ENCODE measurements around the gene MPP2. TPM values are rescaled to one million over a fixed set of nuclear protein-coding genes. Genes with fewer than 3 reads are reported as not detected.

MPP2 gene
- polyA plus RNA-seq, 1 donor from 2014 or later, result 25.5 TPM

DNA sequence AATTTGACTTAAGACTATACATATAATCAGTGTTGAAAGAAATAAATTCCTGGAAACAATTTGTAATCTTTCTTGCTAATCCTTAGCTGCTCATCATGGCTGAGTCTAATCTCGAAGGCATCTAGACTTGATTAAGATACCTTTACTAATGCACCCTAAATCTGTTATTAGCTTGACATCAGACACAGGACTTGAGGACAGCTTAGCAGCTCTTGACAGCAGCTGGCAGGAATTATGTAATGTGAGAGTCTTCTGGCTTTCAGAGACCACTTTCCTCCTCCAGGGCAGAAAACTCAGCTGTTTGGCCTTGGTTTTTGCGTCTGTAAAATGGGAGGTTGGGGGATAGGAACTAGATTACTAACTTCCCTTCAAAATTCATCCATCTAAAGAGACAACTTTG lies 7.1 kb upstream of the MPP2 start:
- no peaks in the 10 kb centered on the region for H4K20me1 ChIP-seq (ENCODE audit: insufficient read depth)
- no peaks in the 10 kb centered on the region for H3K27me3 ChIP-seq (ENCODE audit: insufficient read depth, low read depth, low read length)
- no peak overlapping the region for H3K4me2 ChIP-seq (ENCODE audit: low read length)
- H3K9me2 ChIP-seq (ENCODE audit: insufficient read depth, low read length), result no peaks in the 10 kb centered on the region
- no peak overlapping the region for H3K27ac ChIP-seq (ENCODE audit: low read length)
- no peak overlapping the region for H3K9ac ChIP-seq (ENCODE audit: low read length)
- no peak for TF ChIP-seq SMC3 (conservative IDR thresholded peaks at IDR 0.05; ENCODE audit: poor library complexity)
- TF ChIP-seq RAD21 (conservative IDR thresholded peaks at IDR 0.05), result no peak
- TF ChIP-seq EZH2 (IDR thresholded peaks at IDR 0.05; ENCODE audit: borderline replicate concordance, insufficient read depth, low read length, poor library complexity, severe bottlenecking), result no peak
- no peak for TF ChIP-seq EP300 (conservative IDR thresholded peaks at IDR 0.05; ENCODE audit: poor library complexity, severe bottlenecking)
- TF ChIP-seq REST (IDR thresholded peaks at IDR 0.05; ENCODE audit: borderline replicate concordance), result no peak
- no peaks in the 10 kb centered on the region for H3K36me3 ChIP-seq (ENCODE audit: insufficient read depth, low read length)
- H3K79me2 ChIP-seq (replicated peaks; ENCODE audit: insufficient read depth, low read length), result no peaks in the 10 kb centered on the region
- H2AFZ ChIP-seq (ENCODE audit: low read depth, low read length), result no peak overlapping the region
- H3K9me3 ChIP-seq (ENCODE audit: low read length), result no peaks in the 10 kb centered on the region
- no peaks in the 10 kb centered on the region for H3F3A ChIP-seq (ENCODE audit: insufficient read depth, low read length, poor library complexity, severe bottlenecking)
- no peak overlapping the region for H3K4me3 ChIP-seq (ENCODE audit: low read length)

- no peak overlapping the region for H2AFZ ChIP-seq (ENCODE audit: low read depth, low read length)
- H3K9me3 ChIP-seq (ENCODE audit: low read length), result no peaks in the 10 kb centered on the region
- no peak overlapping the region for H3K27ac ChIP-seq (ENCODE audit: low read length)
- H4K20me1 ChIP-seq (ENCODE audit: insufficient read depth), result no peaks in the 10 kb centered on the region
- no peaks in the 10 kb centered on the region for H3K27me3 ChIP-seq (ENCODE audit: insufficient read depth, low read depth, low read length)
- H3K36me3 ChIP-seq (ENCODE audit: insufficient read depth, low read length), result no peaks in the 10 kb centered on the region
- H3K4me3 ChIP-seq (ENCODE audit: low read length), result no peak overlapping the region
- H3K79me2 ChIP-seq (replicated peaks; ENCODE audit: insufficient read depth, low read length), result no peaks in the 10 kb centered on the region
- no peaks in the 10 kb centered on the region for H3F3A ChIP-seq (ENCODE audit: insufficient read depth, low read length, poor library complexity, severe bottlenecking)
- no peak overlapping the region for H3K9ac ChIP-seq (ENCODE audit: low read length)
- H3K4me2 ChIP-seq (ENCODE audit: low read length), result no peak overlapping the region
- H3K9me2 ChIP-seq (ENCODE audit: insufficient read depth, low read length), result no peaks in the 10 kb centered on the region
- TF ChIP-seq, protein P1, sequence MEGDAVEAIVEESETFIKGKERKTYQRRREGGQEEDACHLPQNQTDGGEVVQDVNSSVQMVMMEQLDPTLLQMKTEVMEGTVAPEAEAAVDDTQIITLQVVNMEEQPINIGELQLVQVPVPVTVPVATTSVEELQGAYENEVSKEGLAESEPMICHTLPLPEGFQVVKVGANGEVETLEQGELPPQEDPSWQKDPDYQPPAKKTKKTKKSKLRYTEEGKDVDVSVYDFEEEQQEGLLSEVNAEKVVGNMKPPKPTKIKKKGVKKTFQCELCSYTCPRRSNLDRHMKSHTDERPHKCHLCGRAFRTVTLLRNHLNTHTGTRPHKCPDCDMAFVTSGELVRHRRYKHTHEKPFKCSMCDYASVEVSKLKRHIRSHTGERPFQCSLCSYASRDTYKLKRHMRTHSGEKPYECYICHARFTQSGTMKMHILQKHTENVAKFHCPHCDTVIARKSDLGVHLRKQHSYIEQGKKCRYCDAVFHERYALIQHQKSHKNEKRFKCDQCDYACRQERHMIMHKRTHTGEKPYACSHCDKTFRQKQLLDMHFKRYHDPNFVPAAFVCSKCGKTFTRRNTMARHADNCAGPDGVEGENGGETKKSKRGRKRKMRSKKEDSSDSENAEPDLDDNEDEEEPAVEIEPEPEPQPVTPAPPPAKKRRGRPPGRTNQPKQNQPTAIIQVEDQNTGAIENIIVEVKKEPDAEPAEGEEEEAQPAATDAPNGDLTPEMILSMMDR (IDR thresholded peaks at IDR 0.05; ENCODE audit: poor library complexity, severe bottlenecking), result no peak
- TF ChIP-seq MXI1 (conservative IDR thresholded peaks at IDR 0.05; ENCODE audit: poor library complexity, severe bottlenecking) (no peak), REST (IDR thresholded peaks at IDR 0.05; ENCODE audit: borderline replicate concordance) (no peak), POLR2AphosphoS5 (IDR thresholded peaks at IDR 0.05) (no peak), SMC3 (conservative IDR thresholded peaks at IDR 0.05; ENCODE audit: poor library complexity) (no peak), EP300 (conservative IDR thresholded peaks at IDR 0.05; ENCODE audit: poor library complexity, severe bottlenecking) (no peak), RAD21 (conservative IDR thresholded peaks at IDR 0.05) (no peak), TAF1 (IDR thresholded peaks at IDR 0.05; ENCODE audit: low read depth) (no peak), EZH2 (IDR thresholded peaks at IDR 0.05; ENCODE audit: borderline replicate concordance, insufficient read depth, low read length, poor library complexity, severe bottlenecking) (no peak)
Observed at GRCh38 chr17:43913584-43913983, 6.2 kb upstream of the MPP2 start.
